ENCODE results near the gene FAM200A.
"Not testable (repeated sequence)": the region's sequence is repeated elsewhere in the genome, so short reads cannot be mapped to it uniquely, and the experiment has no call there.

- TF ChIP-seq CTCF (IDR thresholded peaks at IDR 0.05); CBX2 (IDR thresholded peaks at IDR 0.05; ENCODE audit: borderline replicate concordance, low read depth); EHMT2 (IDR thresholded peaks at IDR 0.05; ENCODE audit: low read depth); POLR2A (IDR thresholded peaks at IDR 0.05; ENCODE audit: low read length); NPAS2 (CRISPR knock-in tag; IDR thresholded peaks at IDR 0.05; ENCODE audit: borderline replicate concordance); HOXA7 (CRISPR knock-in tag; IDR thresholded peaks at IDR 0.05); CEBPB (IDR thresholded peaks at IDR 0.05): not testable (repeated sequence)
- TF ChIP-seq, protein P1, sequence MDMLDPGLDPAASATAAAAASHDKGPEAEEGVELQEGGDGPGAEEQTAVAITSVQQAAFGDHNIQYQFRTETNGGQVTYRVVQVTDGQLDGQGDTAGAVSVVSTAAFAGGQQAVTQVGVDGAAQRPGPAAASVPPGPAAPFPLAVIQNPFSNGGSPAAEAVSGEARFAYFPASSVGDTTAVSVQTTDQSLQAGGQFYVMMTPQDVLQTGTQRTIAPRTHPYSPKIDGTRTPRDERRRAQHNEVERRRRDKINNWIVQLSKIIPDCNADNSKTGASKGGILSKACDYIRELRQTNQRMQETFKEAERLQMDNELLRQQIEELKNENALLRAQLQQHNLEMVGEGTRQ (IDR thresholded peaks at IDR 0.05) = not testable (repeated sequence)
These were observed 50.7 kb downstream of the FAM200A start for GRCh38 chr7:99501236-99501635.

Data from A549 (cell line).